ENCODE results near the gene ZWILCH.
A peak's percentile ranks its signal among the peaks of the same experiment; 100 is the strongest.
"Not testable (repeated sequence)": the region's sequence is repeated elsewhere in the genome, so short reads cannot be mapped to it uniquely, and the experiment has no call there.

The ZWILCH gene

GRCh38 chr15:66504563-66505429 is at the start of gene ZWILCH, which contains the start of gene RPL4:
Gene ZWILCH (plus strand): TSS chr15:66505326. CDS start chr15:66505339, 13 bp downstream.
Gene RPL4 (minus strand): TSS chr15:66504855. CDS start chr15:66504790, 65 bp downstream.
- Histone ChIP-seq H3K4me1 (peaks cover 0 to 27% (median 19%) of the 10 kb centered on the region in 4 donors), H3K36me3 (peaks cover 32 to 35% (median 33%) of the 10 kb centered on the region in 3 donors), H3K27ac (peak within 1 kb of the TSS; percentile 88 to 90), H3K27me3 (no peaks in the 10 kb centered on the region), H3K4me3 (peak within 1 kb of the TSS; percentile 77 to 78), H3K9me3 (no peaks in the 10 kb centered on the region)
- TF ChIP-seq, protein P1, sequence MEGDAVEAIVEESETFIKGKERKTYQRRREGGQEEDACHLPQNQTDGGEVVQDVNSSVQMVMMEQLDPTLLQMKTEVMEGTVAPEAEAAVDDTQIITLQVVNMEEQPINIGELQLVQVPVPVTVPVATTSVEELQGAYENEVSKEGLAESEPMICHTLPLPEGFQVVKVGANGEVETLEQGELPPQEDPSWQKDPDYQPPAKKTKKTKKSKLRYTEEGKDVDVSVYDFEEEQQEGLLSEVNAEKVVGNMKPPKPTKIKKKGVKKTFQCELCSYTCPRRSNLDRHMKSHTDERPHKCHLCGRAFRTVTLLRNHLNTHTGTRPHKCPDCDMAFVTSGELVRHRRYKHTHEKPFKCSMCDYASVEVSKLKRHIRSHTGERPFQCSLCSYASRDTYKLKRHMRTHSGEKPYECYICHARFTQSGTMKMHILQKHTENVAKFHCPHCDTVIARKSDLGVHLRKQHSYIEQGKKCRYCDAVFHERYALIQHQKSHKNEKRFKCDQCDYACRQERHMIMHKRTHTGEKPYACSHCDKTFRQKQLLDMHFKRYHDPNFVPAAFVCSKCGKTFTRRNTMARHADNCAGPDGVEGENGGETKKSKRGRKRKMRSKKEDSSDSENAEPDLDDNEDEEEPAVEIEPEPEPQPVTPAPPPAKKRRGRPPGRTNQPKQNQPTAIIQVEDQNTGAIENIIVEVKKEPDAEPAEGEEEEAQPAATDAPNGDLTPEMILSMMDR (IDR thresholded peaks at IDR 0.05): no peak
- DNase-seq: peak; percentile 67 to 86
- intact Hi-C loops (cut with DNase I; ENCODE audit: low total_unique reads): loop anchor here (5.0 kb wide), 1 partner anchor 348 kb away; no protein-coding TSS in a partner anchor

DNA sequence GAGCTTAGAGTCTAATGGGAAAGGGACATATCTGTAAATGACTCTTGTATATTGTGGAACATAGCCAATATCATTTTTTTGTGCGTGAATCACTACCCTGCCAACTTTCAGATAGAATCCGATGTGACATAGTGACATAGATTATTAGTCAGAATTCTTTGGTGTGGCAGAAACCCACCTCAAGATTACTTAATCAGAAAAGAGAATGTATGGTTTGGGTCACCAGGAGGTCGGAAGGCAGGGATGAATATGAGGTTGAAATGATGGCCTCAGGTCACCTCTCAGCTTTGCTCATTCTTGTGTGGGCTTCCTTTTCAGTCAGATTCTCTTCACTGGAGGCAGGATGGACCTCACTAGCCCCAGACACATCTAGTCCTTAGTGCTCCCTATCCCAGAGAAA is 48.9 kb upstream of the ZWILCH start:
- no peaks in the 10 kb centered on the region for H3K9me3 ChIP-seq
- no peak overlapping the region for H3K27ac ChIP-seq
- TF ChIP-seq, protein P1 (IDR thresholded peaks at IDR 0.05): no peak
- H3K4me3 ChIP-seq: no peak overlapping the region
- H3K27me3 ChIP-seq: no peaks in the 10 kb centered on the region
- no peak for DNase-seq
- no peaks in the 10 kb centered on the region for H3K36me3 ChIP-seq
- H3K4me1 ChIP-seq: peaks cover 0 to 4% (median 0%) of the 10 kb centered on the region in 4 donors
- intact Hi-C loops (cut with DNase I; ENCODE audit: low total_unique reads): no loop called here

- Histone ChIP-seq H3K27me3 (no peaks in the 10 kb centered on the region), H3K4me1 (no peaks in the 10 kb centered on the region), H3K27ac (no peak overlapping the region), H3K4me3 (no peak overlapping the region), H3K9me3 (no peaks in the 10 kb centered on the region), H3K36me3 (no peaks in the 10 kb centered on the region)
- TF ChIP-seq, protein P1 (IDR thresholded peaks at IDR 0.05): no peak
- DNase-seq: no peak
- intact Hi-C loops (cut with DNase I; ENCODE audit: low total_unique reads): loop anchor here (2.0 kb wide), 1 partner anchor 59 kb away; no protein-coding TSS in a partner anchor
Observed at GRCh38 chr15:66459818-66460615, 45.1 kb upstream of the ZWILCH start.

GRCh38 chr15:66461294-66461693 is 43.8 kb upstream of the ZWILCH start:
- H3K27ac ChIP-seq; H3K9me3 ChIP-seq; H3K27me3 ChIP-seq; DNase-seq; H3K36me3 ChIP-seq; H3K4me1 ChIP-seq; intact Hi-C loops (cut with DNase I; ENCODE audit: low total_unique reads); H3K4me3 ChIP-seq: not testable (repeated sequence)

DNA sequence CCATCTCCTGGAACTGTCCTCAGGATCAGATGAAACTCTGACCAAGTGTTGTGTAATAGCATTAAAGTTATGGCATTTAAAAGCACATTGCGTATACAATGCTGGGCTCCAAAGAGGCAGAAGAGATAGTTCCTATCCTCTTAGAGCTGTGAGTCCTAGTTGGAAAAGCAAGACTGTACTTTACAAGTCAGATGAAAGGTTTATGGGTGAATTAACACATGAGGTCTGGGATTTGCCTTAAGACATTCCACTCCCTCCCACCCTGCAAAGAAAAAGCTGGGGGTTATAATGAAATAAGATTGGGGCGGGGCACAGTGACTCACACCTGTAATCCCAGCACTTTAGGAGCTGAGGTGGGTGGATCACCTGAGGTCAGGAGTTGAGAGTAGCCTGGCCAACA is 43.2 kb upstream of the ZWILCH start:
- no peak for DNase-seq
- intact Hi-C loops (cut with DNase I; ENCODE audit: low total_unique reads): no loop called here
- H3K36me3 ChIP-seq: no peaks in the 10 kb centered on the region
- no peaks in the 10 kb centered on the region for H3K4me1 ChIP-seq
- no peak overlapping the region for H3K4me3 ChIP-seq
- no peaks in the 10 kb centered on the region for H3K9me3 ChIP-seq
- H3K27ac ChIP-seq: no peak overlapping the region
- TF ChIP-seq, protein P1 (IDR thresholded peaks at IDR 0.05): no peak
- H3K27me3 ChIP-seq: no peaks in the 10 kb centered on the region

Measured in tibial artery (tissue), 4 donors.